Vagina (tissue), 2 donors: ENCODE data around the gene PIGQ. TPM values are rescaled to one million over a fixed set of nuclear protein-coding genes. Genes with fewer than 3 reads are reported as not detected.

ENCODE experiments used
- DNase-seq, 2 donors: peaks; one replicate each; pipeline ENCODE4 v3.0.0-alpha.2; 2017; ENCODE audit errors: extremely low spot score in 2 of 2
- H3K27ac ChIP-seq: fragments of 200-600 bp; sonication (generic); one replicate; pipeline ENCODE4 v1.5.1; 2019
- H3K27me3 ChIP-seq: fragments of 200-600 bp; sonication (generic); one replicate; pipeline ENCODE4 v1.5.1; 2019
- H3K36me3 ChIP-seq, 2 donors: fragments of 200-600 bp; sonication (generic); one replicate each; pipeline ENCODE4 v1.5.1; 2017 to 2019
- H3K4me1 ChIP-seq: fragments of 200-600 bp; sonication (generic); one replicate; pipeline ENCODE4 v1.5.1; 2019
- H3K4me3 ChIP-seq, 2 donors: fragments of 200-600 bp; sonication (generic); 1 replicate in 1 of 2; 2 replicates in 1 of 2; pipeline ENCODE4 v1.5.1; 2016 to 2019
- H3K9me3 ChIP-seq: fragments of 200-600 bp; sonication (generic); one replicate; pipeline ENCODE4 v1.5.1; 2019
- CTCF ChIP-seq, 3 experiments: fragments of 450-650 bp in 2 of 3; fragments of 200-600 bp in 1 of 3; sonication (generic) in 1 of 3; IDR thresholded peaks; one replicate each; pipeline ENCODE4 v1.5.1; 2017 to 2019; ENCODE audit warnings: antibody characterized with exemption in 3 of 3, mild to moderate bottlenecking in 2 of 3, moderate library complexity in 2 of 3
- POLR2A ChIP-seq, 2 donors: fragments of 450-650 bp; IDR thresholded peaks; one replicate each; pipeline ENCODE4 v1.6.1; 2017; ENCODE audit warnings: antibody characterized with exemption in 2 of 2, mild to moderate bottlenecking in 2 of 2, moderate library complexity in 2 of 2
- POLR2AphosphoS5 ChIP-seq, 2 donors: sonication (generic); formaldehyde crosslinking; IDR thresholded peaks; one replicate each; pipeline ENCODE4 v1.9.0; 2017; ENCODE audit warnings: antibody characterized with exemption in 2 of 2, mild to moderate bottlenecking in 2 of 2, low read depth in 1 of 2; ENCODE audit not compliant: insufficient read depth in 1 of 2
- intact Hi-C: fragments of 100-400 bp; cut with DNase I; formaldehyde crosslinking; loops from one replicate; pipeline ENCODE4 v1.15.1; 2023
- total RNA-seq: library from RNA; depleted of rRNA; stranded (reverse); fragments of >200 nt; gene quantifications from one replicate; pipeline ENCODE4 v1.2.3, GENCODE V29; 2016

The PIGQ gene
- total RNA-seq, 1 donor from 2014 or later: 26.0 TPM

- Histone ChIP-seq H3K27me3 (no peaks in the 10 kb centered on the region), H3K4me3 (peak overlapping the region in 1 of 2 donors; percentile 38), H3K27ac (no peak overlapping the region), H3K9me3 (no peaks in the 10 kb centered on the region), H3K4me1 (peaks cover 11% of the 10 kb centered on the region), H3K36me3 (no peaks in the 10 kb centered on the region)
- DNase-seq: no peak
- intact Hi-C loops: no loop called here
- TF ChIP-seq POLR2AphosphoS5 (IDR thresholded peaks at IDR 0.05; ENCODE audit: insufficient read depth in 1 of 2, low read depth in 1 of 2) (no peak), CTCF (IDR thresholded peaks at IDR 0.05) (no peak), POLR2A (IDR thresholded peaks at IDR 0.05) (no peak)
These were observed 8.9 kb upstream of the PIGQ start for GRCh38 chr16:560701-561412.

- H3K27me3 ChIP-seq: no peaks in the 10 kb centered on the region
- H3K4me1 ChIP-seq: peaks cover 17% of the 10 kb centered on the region
- intact Hi-C loops: no loop called here
- no peak for TF ChIP-seq POLR2A (IDR thresholded peaks at IDR 0.05)
- TF ChIP-seq CTCF (IDR thresholded peaks at IDR 0.05): no peak
- no peak for TF ChIP-seq POLR2AphosphoS5 (IDR thresholded peaks at IDR 0.05; ENCODE audit: insufficient read depth in 1 of 2, low read depth in 1 of 2)
- H3K36me3 ChIP-seq: no peaks in the 10 kb centered on the region
- no peak overlapping the region for H3K4me3 ChIP-seq
- no peak overlapping the region for H3K27ac ChIP-seq
- no peaks in the 10 kb centered on the region for H3K9me3 ChIP-seq
- no peak for DNase-seq
These were observed 8.4 kb upstream of the PIGQ start for GRCh38 chr16:561413-561794.

- Histone ChIP-seq H3K27ac (no peak overlapping the region), H3K9me3 (no peaks in the 10 kb centered on the region), H3K4me3 (no peak overlapping the region), H3K36me3 (no peaks in the 10 kb centered on the region), H3K4me1 (peaks cover 25% of the 10 kb centered on the region), H3K27me3 (no peaks in the 10 kb centered on the region)
- DNase-seq: no peak
- intact Hi-C loops: no loop called here
- TF ChIP-seq POLR2AphosphoS5 (IDR thresholded peaks at IDR 0.05; ENCODE audit: insufficient read depth in 1 of 2, low read depth in 1 of 2): no peak
These were observed 7.5 kb upstream of the PIGQ start for GRCh38 chr16:561957-562938.

GRCh38 chr16:563072-563644 lies 6.6 kb upstream of the PIGQ start:
- Histone ChIP-seq H3K9me3 (no peaks in the 10 kb centered on the region), H3K4me3 (no peak overlapping the region), H3K4me1 (peaks cover 34% of the 10 kb centered on the region), H3K36me3 (no peaks in the 10 kb centered on the region), H3K27me3 (no peaks in the 10 kb centered on the region), H3K27ac (no peak overlapping the region)
- intact Hi-C loops: no loop called here
- no peak for TF ChIP-seq POLR2A (IDR thresholded peaks at IDR 0.05)
- TF ChIP-seq POLR2AphosphoS5 (IDR thresholded peaks at IDR 0.05; ENCODE audit: insufficient read depth in 1 of 2, low read depth in 1 of 2): no peak
- TF ChIP-seq CTCF (IDR thresholded peaks at IDR 0.05): no peak
- DNase-seq: no peak

GRCh38 chr16:564690-565418 lies 4.9 kb upstream of the PIGQ start:
- TF ChIP-seq CTCF (IDR thresholded peaks at IDR 0.05): no peak
- TF ChIP-seq POLR2AphosphoS5 (IDR thresholded peaks at IDR 0.05; ENCODE audit: insufficient read depth in 1 of 2, low read depth in 1 of 2): no peak
- no peak for TF ChIP-seq POLR2A (IDR thresholded peaks at IDR 0.05)
- intact Hi-C loops: no loop called here
- H3K27ac ChIP-seq: no peak overlapping the region
- H3K9me3 ChIP-seq: no peaks in the 10 kb centered on the region
- no peak overlapping the region for H3K4me3 ChIP-seq
- no peak for DNase-seq
- no peaks in the 10 kb centered on the region for H3K27me3 ChIP-seq
- no peaks in the 10 kb centered on the region for H3K36me3 ChIP-seq
- peaks cover 43% of the 10 kb centered on the region for H3K4me1 ChIP-seq
